SK-N-SH (cell line): ENCODE data around the gene HAUS3. TPM values are rescaled to one million over a fixed set of nuclear protein-coding genes. Genes with fewer than 3 reads are reported as not detected.
A peak's percentile ranks its signal among the peaks of the same experiment; 100 is the strongest.

Source experiments
- CTCF ChIA-PET: fragments of 300-600, 350-600 bp; formaldehyde crosslinking; extraction: SDS; loops from one replicate; lab custom pipeline; 2021; lab: Yijun Ruan, JAX
- POLR2A ChIA-PET: fragments of 350-600 bp; sonication (Branson Sonifier 250); formaldehyde crosslinking; extraction: SDS; loops from one replicate; lab custom pipeline; 2020; ENCODE audit warnings: antibody characterized with exemption, inconsistent platforms; lab: Yijun Ruan, JAX
- DNase-seq: peaks from one replicate; pipeline ENCODE4 v3.0.0; 2012
- H2AFZ ChIP-seq: fragments of 200-600 bp; sonication (generic); 2 replicates; pipeline ENCODE4 v1.8.1; 2016; ENCODE audit warnings: antibody characterized with exemption, mild to moderate bottlenecking, low read depth
- H3F3A ChIP-seq: fragments of 200-600 bp; sonication (generic); replicated peaks from 2 replicates; pipeline ENCODE3; 2016; ENCODE audit warnings: antibody characterized with exemption, mild to moderate bottlenecking; ENCODE audit not compliant: insufficient read depth
- H3K27ac ChIP-seq, 2 experiments: fragments of 200-500 bp in 1 of 2; fragments of 200-600 bp in 1 of 2; sonication (Bioruptor generic) in 1 of 2; sonication (generic), shearing (Covaris generic) in 1 of 2; 2 replicates each; pipeline versions ENCODE4 v1.5.1 to v1.6.1; 2014 to 2016; ENCODE audit warnings: low read depth in 2 of 2, inconsistent platforms in 1 of 2, low read length in 1 of 2, mild to moderate bottlenecking in 1 of 2, mixed read lengths in 1 of 2
- H3K27me3 ChIP-seq: fragments of 200-600 bp; sonication (generic), shearing (Covaris generic); 2 replicates; pipeline ENCODE4 v1.6.1; 2016; ENCODE audit warnings: mixed run types; ENCODE audit not compliant: insufficient read depth
- H3K36me3 ChIP-seq, 2 experiments: fragments of 200-500 bp in 1 of 2; fragments of 200-600 bp in 1 of 2; sonication (Bioruptor generic) in 1 of 2; sonication (generic) in 1 of 2; replicated peaks in 1 of 2; 2 replicates each; pipeline versions ENCODE3 to v1.5.1; 2014 to 2016; ENCODE audit warnings: low read length in 1 of 2, mild to moderate bottlenecking in 1 of 2; ENCODE audit not compliant: insufficient read depth in 2 of 2, control insufficient read depth in 1 of 2
- H3K4me1 ChIP-seq, 2 experiments: fragments of 200-500 bp in 1 of 2; fragments of 200-600 bp in 1 of 2; sonication (Bioruptor generic) in 1 of 2; sonication (generic), shearing (Covaris generic) in 1 of 2; 2 replicates each; pipeline versions ENCODE4 v1.5.1 to v1.6.1; 2014 to 2016; ENCODE audit warnings: low read depth in 1 of 2, low read length in 1 of 2, mixed run types in 1 of 2; ENCODE audit not compliant: insufficient read depth in 2 of 2, control insufficient read depth in 1 of 2
- H3K4me2 ChIP-seq: fragments of 200-600 bp; sonication (generic), shearing (Covaris generic); 2 replicates; pipeline ENCODE4 v1.6.1; 2017; ENCODE audit warnings: mixed run types
- H3K4me3 ChIP-seq, 2 experiments: fragments of 200-500 bp in 1 of 2; fragments of 200-600 bp in 1 of 2; sonication (Bioruptor generic) in 1 of 2; sonication (generic), shearing (Covaris generic) in 1 of 2; 2 replicates each; pipeline versions ENCODE4 v1.5.1 to v1.8.1; 2014 to 2016; ENCODE audit warnings: low read depth in 2 of 2, inconsistent platforms in 1 of 2, low read length in 1 of 2, mild to moderate bottlenecking in 1 of 2, mixed read lengths in 1 of 2, moderate library complexity in 1 of 2
- H3K79me2 ChIP-seq: fragments of 200-600 bp; sonication (generic); 2 replicates; pipeline ENCODE4 v1.8.1; 2017; ENCODE audit warnings: mild to moderate bottlenecking; ENCODE audit not compliant: insufficient read depth
- H3K9ac ChIP-seq: fragments of 200-600 bp; sonication (generic); 2 replicates; pipeline ENCODE4 v1.6.1; 2017; ENCODE audit warnings: mixed run types
- H3K9me2 ChIP-seq: fragments of 200-600 bp; sonication (generic); 2 replicates; pipeline ENCODE4 v1.6.1; 2017; ENCODE audit warnings: mixed run types
- H3K9me3 ChIP-seq: fragments of 200-600 bp; sonication (generic); 2 replicates; pipeline ENCODE4 v1.6.1; 2017; ENCODE audit warnings: mixed run types, mild to moderate bottlenecking, moderate library complexity
- H4K20me1 ChIP-seq: fragments of 200-600 bp; sonication (generic); 2 replicates; pipeline ENCODE4 v1.6.1; 2017; ENCODE audit warnings: mild to moderate bottlenecking, mixed run types; ENCODE audit not compliant: insufficient read depth
- CHD2 ChIP-seq: fragments of 150-350 bp; IDR thresholded peaks from 2 replicates; pipeline ENCODE4 v1.6.1; 2018; ENCODE audit warnings: low read length; ENCODE audit not compliant: partially characterized antibody
- ELF1 ChIP-seq: IDR thresholded peaks from 2 replicates; pipeline ENCODE4 v1.4.0; 2012
- FOXM1 ChIP-seq: IDR thresholded peaks from 2 replicates; pipeline ENCODE4 v1.4.0; 2012; ENCODE audit warnings: low read depth, mild to moderate bottlenecking
- POLR2AphosphoS5 ChIP-seq: IDR thresholded peaks from 2 replicates; pipeline ENCODE4 v1.6.1; 2012; ENCODE audit warnings: low read depth, low read length
- SMC3 ChIP-seq: IDR thresholded peaks from 2 replicates; pipeline ENCODE4 v1.6.1; 2012; ENCODE audit warnings: low read depth, low read length, improper control_type of control experiment
- TAF1 ChIP-seq: IDR thresholded peaks from 2 replicates; pipeline ENCODE4 v1.6.1; 2012; ENCODE audit warnings: low read depth, mild to moderate bottlenecking, low read length, moderate library complexity, borderline replicate concordance
- WGBS: methylation state at CpG from one replicate; pipeline ENCODE4 v1.1.6; 2017; ENCODE audit warnings: low lambda C conversion rate; 5-methylcytosine and 5-hydroxymethylcytosine counted together
- polyA plus RNA-seq, 3 experiments: library from polyadenylated mRNA; depleted of rRNA; stranded (reverse); fragments of >200 nt; gene quantifications; 2 replicates each; pipeline ENCODE4 v1.2.3, GENCODE V29; 2012
- TF ChIP-seq, protein P1 (sequence below): IDR thresholded peaks from 2 replicates; pipeline ENCODE4 v1.4.0; 2012; ENCODE audit warnings: low read depth, borderline replicate concordance
- TF ChIP-seq, protein P2 (sequence below): fragments of 150-350 bp; IDR thresholded peaks from 2 replicates; pipeline ENCODE4 v1.6.1; 2017; ENCODE audit warnings: antibody characterized with exemption, low read length, low read depth, borderline replicate concordance
- TF ChIP-seq, protein P3 (sequence below): IDR thresholded peaks from 2 replicates; pipeline ENCODE4 v1.6.1; 2012; ENCODE audit warnings: mild to moderate bottlenecking, low read depth, low read length, moderate library complexity

HAUS3 gene
- polyA plus RNA-seq, 1 of the 3 experiments (the other 2 are of a cell fraction): 6.3 TPM

DNA sequence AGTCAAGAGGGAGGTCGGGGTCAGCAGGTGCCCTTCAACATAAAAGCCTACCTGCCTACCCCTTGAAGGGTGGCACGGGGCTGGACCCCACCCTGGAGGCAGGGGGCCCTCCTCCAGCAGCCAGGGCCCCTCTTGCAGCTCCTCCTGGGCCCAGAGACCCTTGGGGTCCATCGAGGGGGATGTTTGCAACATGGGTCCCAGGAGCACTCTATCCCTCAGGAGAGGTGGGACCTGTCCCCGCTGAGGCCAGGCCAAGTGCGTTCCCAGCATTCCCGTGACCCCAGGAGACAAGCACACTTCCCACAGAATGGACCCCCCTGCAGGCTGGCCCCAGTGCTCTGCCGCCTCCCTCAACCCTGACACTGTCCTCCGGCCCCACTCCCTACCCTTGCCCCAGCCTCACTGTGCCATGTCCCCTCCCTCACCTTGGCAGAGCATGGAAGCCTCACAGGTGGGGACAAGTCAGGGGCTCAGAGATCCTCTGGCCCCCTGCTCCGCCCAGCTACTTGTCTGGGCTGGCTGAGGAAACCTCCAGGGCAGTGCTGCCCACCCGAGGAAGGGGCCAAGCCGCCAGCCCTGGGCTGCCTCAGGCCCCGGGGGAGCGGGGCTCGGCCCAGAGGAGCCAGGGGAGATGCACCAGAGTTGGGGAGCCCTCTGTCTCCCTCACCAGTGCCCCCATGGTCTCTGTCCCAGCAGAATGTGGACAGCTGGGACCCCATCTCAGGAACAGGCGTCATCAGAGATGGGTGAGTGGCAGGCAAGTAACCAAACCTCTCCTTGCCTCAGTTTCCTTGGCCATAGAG is 17.8 kb upstream of the HAUS3 start (continued):
- TF ChIP-seq CHD2 (no peak), POLR2AphosphoS5 (no peak), SMC3 (no peak)
- TF ChIP-seq, protein P1, sequence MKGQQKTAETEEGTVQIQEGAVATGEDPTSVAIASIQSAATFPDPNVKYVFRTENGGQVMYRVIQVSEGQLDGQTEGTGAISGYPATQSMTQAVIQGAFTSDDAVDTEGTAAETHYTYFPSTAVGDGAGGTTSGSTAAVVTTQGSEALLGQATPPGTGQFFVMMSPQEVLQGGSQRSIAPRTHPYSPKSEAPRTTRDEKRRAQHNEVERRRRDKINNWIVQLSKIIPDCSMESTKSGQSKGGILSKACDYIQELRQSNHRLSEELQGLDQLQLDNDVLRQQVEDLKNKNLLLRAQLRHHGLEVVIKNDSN: no peak

DNA sequence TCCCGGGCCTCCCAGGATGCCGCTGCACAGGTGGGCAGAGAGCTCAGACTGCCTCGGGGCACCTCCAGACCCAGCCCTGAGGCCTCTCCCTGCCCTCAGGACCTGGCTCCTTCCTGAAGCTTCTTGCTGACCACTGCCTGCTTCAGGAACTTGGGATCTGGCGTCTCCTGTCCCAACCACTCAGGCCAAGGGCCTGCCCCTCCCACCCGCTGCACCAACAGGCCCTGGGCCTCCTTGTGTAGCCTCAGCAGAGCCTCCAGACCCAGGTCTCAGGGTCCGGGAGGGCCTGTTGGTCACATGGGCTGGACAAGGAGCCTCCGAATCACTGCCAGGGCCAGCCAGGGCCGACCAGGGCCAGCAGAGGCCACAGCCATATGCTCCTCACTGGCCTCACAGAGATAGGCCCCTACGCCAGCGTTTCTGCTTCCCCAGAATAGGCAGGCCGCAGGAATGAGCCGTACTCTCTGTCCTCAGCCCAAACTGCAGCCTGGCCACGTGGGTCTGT is 17.2 kb upstream of the HAUS3 start:
- Histone ChIP-seq H3K9ac (no peak overlapping the region), H3K4me2 (peak overlapping the region; percentile 91; the same call in 1 of the 2 replicates), H3F3A (no peaks in the 10 kb centered on the region), H3K79me2 (peaks cover 47% of the 10 kb centered on the region), H4K20me1 (peaks cover 65% of the 10 kb centered on the region), H3K4me1 (peaks cover 5 to 68% of the 10 kb centered on the region in 2 experiments; a peak in 2 of 4 replicates), H3K4me3 (no peak overlapping the region; a peak in 1 of 4 replicates), H3K27ac (no peak overlapping the region; a peak in 1 of 4 replicates), H3K9me3 (no peaks in the 10 kb centered on the region), H3K9me2 (no peaks in the 10 kb centered on the region), H3K36me3 (peaks cover 0 to 40% of the 10 kb centered on the region in 2 experiments), H3K27me3 (no peaks in the 10 kb centered on the region), H2AFZ (no peak overlapping the region)
- ChIA-PET CTCF (interaction anchor here (0.8 to 1.3 kb wide), 2 partner anchors 9 to 131 kb away, joined by 3 to 4 read pairs; no protein-coding TSS in a partner anchor), POLR2A (no interaction called here)
- WGBS: 80% methylated on average over 3 of the region's 13 CpGs
- TF ChIP-seq ELF1 (no peak), TAF1 (no peak), FOXM1 (no peak)
- TF ChIP-seq, protein P2, sequence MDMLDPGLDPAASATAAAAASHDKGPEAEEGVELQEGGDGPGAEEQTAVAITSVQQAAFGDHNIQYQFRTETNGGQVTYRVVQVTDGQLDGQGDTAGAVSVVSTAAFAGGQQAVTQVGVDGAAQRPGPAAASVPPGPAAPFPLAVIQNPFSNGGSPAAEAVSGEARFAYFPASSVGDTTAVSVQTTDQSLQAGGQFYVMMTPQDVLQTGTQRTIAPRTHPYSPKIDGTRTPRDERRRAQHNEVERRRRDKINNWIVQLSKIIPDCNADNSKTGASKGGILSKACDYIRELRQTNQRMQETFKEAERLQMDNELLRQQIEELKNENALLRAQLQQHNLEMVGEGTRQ: no peak
- TF ChIP-seq, protein P3, sequence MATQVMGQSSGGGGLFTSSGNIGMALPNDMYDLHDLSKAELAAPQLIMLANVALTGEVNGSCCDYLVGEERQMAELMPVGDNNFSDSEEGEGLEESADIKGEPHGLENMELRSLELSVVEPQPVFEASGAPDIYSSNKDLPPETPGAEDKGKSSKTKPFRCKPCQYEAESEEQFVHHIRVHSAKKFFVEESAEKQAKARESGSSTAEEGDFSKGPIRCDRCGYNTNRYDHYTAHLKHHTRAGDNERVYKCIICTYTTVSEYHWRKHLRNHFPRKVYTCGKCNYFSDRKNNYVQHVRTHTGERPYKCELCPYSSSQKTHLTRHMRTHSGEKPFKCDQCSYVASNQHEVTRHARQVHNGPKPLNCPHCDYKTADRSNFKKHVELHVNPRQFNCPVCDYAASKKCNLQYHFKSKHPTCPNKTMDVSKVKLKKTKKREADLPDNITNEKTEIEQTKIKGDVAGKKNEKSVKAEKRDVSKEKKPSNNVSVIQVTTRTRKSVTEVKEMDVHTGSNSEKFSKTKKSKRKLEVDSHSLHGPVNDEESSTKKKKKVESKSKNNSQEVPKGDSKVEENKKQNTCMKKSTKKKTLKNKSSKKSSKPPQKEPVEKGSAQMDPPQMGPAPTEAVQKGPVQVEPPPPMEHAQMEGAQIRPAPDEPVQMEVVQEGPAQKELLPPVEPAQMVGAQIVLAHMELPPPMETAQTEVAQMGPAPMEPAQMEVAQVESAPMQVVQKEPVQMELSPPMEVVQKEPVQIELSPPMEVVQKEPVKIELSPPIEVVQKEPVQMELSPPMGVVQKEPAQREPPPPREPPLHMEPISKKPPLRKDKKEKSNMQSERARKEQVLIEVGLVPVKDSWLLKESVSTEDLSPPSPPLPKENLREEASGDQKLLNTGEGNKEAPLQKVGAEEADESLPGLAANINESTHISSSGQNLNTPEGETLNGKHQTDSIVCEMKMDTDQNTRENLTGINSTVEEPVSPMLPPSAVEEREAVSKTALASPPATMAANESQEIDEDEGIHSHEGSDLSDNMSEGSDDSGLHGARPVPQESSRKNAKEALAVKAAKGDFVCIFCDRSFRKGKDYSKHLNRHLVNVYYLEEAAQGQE: no peak
- no peak for DNase-seq
